IPS-11a (cell line): ENCODE measurements around the gene VSTM2B.

Experiments
- H3K4me3 ChIP-seq: one replicate; pipeline ENCODE4 v1.5.1; 2013; ENCODE audit warnings: low read depth, low read length, control low read depth

Gene VSTM2B

GRCh38 chr19:29587059-29587458 is 61.3 kb downstream of the VSTM2B start:
- no peak overlapping the region for H3K4me3 ChIP-seq

- H3K4me3 ChIP-seq, result no peak overlapping the region
Observed at GRCh38 chr19:29587518-29587986, 61.8 kb downstream of the VSTM2B start.

DNA sequence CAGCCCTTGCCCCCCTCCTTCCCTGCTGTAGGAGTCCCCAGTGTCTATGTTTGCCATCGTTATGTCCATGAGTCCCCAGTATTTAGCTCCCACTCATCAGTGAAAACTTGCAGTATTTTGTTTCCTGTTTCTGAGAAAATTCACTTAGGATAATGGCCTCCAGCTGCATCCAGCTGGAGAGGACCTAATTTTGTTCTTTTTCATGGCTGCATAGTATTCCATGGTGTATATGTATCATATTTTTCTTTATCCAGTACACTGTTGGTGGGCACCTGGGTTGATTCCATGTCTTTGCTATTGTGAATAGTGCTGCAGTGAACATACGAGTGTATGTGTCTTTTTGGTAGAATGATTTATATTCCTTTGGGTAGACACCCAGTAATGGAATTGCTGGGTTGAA is 62.3 kb downstream of the VSTM2B start:
- H3K4me3 ChIP-seq, result no peak overlapping the region

GRCh38 chr19:29590278-29590677 is 64.5 kb downstream of the VSTM2B start:
- no peak overlapping the region for H3K4me3 ChIP-seq

DNA sequence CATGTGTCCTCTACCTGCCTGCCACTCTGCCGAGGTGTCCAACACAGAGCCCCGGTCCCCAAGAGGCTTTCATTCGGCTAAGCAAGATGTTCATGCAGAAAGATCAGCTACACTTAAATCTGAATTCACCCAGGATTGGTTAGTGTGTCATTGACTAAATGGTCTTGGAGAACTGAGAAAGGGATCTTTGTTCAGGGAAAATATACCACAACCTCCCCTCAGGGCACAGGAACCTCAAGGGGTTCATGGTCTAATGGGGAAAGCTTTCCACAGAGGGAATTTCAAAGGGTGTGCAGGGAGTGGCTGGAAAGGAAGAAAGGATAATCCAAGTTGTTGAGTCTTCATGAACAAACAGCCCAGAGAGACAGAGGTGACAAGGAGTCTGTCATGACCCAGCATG is 65.9 kb downstream of the VSTM2B start:
- no peak overlapping the region for H3K4me3 ChIP-seq

DNA sequence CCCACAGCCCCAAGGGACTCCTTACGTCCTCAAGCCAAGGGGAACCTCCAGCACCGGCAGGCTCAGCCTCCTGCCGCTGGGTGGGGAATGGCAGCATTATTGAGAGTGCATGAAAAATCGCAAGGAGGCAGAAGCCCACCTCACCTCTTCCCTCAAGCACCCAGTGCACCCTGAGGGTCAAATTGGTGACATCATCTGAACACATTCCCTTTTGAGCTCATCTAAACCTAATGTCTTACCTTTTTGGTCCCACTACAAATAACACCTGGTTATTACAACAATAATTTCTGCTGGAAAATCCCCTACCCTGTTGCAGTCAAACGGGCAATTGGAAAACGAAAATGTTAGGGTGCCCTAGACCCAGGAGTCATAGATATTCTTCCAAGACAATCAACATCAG is 68.1 kb downstream of the VSTM2B start:
- no peak overlapping the region for H3K4me3 ChIP-seq

DNA sequence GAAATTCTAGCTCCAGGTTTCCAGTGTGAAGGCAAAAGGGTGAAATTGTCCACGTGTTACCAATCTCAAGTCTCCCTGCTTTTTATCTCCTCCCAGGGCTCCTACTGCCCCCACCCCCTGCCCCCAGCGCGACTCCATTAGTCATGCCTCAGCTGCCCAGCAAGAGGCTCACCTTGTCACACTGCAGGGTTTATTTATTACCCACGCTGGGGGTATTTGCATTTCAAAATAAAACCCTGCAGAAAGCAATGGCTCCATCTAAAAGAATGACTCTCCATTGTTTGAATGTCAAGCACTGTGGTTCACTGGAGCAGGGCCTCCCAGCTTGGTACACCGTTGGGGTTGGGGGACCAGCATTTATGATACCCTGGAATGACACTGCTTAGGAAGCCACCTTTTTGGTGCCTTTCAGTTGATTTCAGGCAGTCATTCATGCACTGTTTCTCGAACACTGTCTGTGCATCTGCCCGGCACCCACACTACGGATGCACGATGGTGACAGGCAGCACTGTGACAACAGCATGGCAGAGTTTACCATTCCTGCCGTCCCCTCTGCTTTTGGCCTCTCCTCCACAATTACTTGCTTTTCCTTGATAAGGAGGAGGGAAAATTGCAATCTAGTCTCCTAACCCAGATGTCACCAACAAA is 70.4 kb downstream of the VSTM2B start:
- H3K4me3 ChIP-seq, result no peak overlapping the region

DNA sequence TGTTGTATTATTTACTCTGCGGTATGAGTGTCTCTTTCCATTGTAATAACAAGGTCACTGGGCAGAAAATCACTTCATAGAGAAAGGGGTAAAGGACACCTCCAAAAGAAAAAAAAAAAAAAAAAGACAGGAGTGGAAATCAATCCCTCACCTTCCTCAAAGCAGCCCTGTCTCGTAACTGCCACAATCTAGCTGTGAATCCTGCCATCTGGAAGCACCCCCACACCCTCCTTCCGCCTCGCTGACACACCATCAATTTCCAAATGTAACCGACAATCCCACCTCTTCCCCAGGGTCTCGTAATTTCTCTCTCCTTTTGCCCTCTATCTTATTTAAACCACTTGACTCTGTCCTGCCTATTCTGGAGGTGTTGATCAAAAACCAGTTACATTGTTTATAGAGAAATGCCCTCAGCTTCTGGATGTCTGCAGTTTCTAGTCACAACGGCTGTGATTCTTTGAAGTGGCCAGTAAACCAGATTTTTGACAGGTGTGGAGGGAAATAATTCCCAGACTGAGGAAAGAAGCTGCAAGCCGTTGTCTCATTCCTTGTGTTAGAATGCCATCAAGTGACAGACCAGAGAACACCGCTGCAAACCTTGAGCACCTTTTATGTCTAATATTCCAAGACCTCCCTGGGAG is 71.2 kb downstream of the VSTM2B start:
- H3K4me3 ChIP-seq, result no peak overlapping the region

GRCh38 chr19:29598036-29598435 is 72.2 kb downstream of the VSTM2B start:
- no peak overlapping the region for H3K4me3 ChIP-seq

DNA sequence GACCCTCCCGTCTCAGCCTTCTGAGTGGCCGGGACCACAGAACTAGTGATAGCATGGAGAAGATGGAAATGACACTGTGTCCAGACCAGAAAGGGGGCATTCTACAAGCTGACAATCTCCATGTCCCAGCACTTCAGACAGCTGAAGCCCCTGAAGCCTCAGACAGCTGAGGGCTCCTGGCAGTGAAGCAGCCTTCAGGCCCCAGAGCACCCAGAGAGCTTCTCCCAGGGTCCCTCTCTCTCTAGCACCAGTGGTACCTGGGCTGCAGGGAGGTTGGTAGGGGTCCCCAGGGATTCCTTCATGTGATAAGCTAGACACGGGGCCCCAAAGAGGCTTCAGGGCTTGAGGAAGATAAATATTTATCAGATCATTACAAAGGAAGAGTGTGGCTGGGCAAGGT is 72.7 kb downstream of the VSTM2B start:
- H3K4me3 ChIP-seq, result no peak overlapping the region

DNA sequence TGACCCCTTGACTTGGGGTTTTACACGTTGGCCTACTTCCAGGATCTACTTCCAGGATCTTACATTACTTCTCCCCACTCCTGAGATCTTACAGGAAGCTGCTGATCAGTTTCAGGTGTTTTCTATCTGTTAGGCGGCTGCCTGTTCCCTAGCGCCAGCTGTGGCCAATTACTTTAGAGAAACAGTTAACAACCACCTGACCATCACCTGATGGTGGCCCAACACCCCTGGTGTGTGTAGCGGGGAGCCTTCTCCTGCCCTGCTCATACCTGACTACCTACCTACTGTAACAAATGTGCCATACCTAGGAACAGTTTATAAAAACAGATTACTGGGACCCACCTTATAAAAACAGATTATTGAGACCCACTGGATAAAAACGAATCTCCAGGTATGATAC is 77.5 kb downstream of the VSTM2B start:
- no peak overlapping the region for H3K4me3 ChIP-seq

GRCh38 chr19:29605653-29606419 is 80.0 kb downstream of the VSTM2B start, which contains the start of gene POP4:
Gene POP4 (plus strand): TSS chr19:29606283. CDS start chr19:29606319, 36 bp downstream.
- peak within 1 kb of the TSS; percentile 82 for H3K4me3 ChIP-seq

- peak overlapping the region; percentile 82 for H3K4me3 ChIP-seq
Observed at GRCh38 chr19:29606420-29606747, 80.6 kb downstream of the VSTM2B start.

GRCh38 chr19:29609636-29610035 is 83.8 kb downstream of the VSTM2B start:
- no peak overlapping the region for H3K4me3 ChIP-seq

GRCh38 chr19:29610213-29610573 is 84.4 kb downstream of the VSTM2B start:
- no peak overlapping the region for H3K4me3 ChIP-seq

DNA sequence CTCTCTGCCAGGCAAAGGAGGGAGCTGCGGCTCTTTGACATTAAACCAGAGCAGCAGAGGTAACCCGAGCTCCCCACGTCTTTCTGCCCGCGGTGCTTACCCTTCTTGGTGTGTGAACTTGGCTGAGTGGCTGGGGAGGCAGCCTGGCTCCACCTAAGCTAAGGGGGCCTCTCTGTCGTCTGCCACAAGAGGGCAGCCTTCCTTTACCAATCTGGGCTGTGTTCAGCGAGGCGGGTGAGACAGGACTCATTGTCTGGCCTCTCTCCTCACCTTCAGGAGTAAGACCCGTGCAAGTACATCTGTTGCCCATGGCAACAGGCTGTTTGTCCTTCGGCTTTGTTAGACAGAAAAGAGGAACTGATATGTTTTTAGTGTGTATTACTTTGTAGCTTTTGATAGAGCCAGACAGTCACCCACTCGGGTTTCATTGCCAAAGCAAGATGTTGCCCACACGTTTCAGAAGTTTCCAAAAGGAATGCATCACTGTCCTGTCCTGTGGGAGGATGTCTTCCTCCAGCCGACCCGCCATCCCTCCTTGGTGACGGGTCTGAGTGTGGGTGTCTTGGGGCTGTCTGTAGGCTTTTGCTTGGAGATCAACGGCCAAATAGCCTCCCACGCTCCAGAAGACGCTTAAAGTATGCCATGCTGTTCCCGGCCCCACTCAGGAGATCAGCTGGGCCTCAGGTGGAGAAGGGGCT is 84.9 kb downstream of the VSTM2B start:
- H3K4me3 ChIP-seq, result no peak overlapping the region

- no peak overlapping the region for H3K4me3 ChIP-seq
Observed at GRCh38 chr19:29612121-29612520, 86.3 kb downstream of the VSTM2B start.

DNA sequence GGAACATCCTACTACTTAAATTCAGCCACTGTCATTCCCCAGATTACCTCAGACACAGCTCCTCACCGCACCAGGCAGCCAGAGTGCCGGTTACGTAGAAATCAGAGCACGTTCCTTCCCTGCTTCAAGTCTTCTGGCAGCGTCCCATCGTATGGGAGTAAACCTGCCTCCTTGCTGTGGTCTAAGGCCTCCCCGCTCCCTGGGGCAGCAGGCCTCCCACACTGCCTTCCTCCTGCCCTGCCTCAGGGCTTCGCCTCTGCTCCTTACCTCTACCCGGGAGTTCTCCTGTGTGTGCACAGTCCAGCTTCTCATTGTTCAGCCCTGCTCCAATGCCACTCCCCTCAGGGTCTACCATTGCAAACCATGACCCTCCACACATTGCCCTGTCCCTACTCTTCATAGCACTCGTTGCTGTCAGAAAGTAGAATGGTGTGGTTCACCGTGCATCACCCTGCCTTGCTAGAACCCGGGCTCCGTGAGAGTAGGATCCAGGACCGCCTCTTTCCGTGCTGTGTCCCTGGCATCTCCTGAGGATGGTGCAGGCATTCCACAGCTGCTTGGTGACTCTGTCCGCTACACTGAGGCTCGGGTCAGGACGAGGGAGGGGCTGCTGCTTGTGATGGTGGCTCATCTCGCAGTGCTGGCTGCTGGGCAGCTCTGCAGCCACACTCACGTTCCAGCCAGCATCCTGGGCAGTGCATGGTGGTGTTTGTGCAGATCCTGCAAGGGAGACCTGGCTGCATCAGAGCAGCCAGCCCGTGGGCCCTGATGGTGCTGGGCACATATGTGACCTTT is 87.2 kb downstream of the VSTM2B start:
- H3K4me3 ChIP-seq, result no peak overlapping the region

- no peak overlapping the region for H3K4me3 ChIP-seq
Observed at GRCh38 chr19:29614046-29614445, 88.3 kb downstream of the VSTM2B start.
